DMS53 treated with DMSO at 0.1 percent for 48 hours (cell line): ENCODE results near the gene METTL2B.
"Not testable (repeated sequence)": the region's sequence is repeated elsewhere in the genome, so short reads cannot be mapped to it uniquely, and the experiment has no call there.

Experiments
- DNase-seq: peaks from one replicate; lab custom pipeline; 2025; ENCODE audit not compliant: unreplicated experiment; lab: John Stamatoyannopoulos, UW

METTL2B gene

DNA sequence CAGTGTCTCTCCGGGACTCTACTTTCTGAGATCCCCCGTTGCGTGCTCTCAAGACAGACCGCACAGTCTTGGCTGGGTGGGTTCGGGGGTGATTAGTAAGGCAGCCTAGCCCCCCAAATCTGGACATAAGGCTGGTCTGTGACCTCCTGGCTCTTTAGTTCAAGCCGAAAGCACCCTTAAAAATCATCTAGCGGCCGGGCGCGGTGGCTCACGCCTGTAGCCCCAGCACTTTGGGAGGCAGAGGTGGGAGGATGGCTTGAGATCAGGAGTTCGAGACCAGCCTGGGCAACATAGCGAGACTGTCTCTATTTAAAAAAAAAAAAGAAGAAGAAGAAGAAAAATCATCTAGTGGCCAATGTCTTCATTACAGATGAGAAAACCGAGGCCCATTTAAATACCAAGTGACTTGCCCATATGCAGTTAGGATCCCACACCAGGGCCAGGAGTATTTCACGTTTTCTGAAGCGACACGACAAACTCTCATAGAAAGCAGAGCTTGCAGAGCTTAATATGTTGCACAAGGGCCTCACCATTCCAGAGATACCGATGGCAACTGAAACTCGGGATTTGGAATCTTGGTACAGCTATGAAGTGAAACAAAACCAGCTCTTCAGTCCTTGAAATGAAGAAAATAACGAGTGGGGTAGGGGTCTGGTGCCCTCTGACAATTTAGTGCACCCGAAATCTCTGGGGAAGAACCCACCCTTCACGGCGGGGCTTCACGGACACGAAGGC lies 21.6 kb upstream of the METTL2B start:
- DNase-seq = peak; percentile 43

DNA sequence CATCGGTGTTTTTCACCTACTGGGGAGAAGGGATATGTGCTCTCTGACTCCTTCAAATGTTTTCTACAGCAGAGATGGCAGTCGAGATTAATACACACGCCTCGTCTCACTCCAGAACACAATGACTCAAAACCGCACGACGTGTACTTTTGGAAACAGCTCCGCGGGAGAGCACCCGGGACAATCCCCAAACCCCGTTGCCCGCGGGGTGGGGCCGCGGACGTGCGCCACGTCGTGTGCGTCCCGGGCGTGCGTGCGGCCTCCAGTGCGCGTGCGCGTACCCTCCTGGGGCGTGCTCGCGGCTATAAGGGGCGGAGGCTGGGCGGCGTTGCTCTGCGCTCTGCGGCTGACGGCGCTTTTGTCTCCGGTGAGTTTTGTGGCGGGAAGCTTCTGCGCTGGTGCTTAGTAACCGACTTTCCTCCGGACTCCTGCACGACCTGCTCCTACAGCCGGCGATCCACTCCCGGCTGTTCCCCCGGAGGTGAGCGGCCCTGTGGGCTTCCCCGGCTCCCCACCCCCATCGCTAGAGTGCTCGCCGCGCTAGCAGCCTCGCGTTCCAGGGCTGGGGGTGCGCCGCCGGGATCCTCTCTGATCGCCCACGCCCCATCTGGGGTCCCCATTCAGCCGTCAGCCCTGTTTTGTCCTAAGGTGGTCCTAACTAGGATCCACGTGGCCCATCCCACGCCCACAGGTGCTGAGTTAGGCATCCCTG lies 20.8 kb upstream of the METTL2B start, which contains the start of gene HILPDA:
Gene HILPDA (plus strand): TSS at position 336 of the 712 bp plus-strand sequence. CDS start 1,391 bp downstream, outside the sequence.
- peak; percentile 83 for DNase-seq

DNA sequence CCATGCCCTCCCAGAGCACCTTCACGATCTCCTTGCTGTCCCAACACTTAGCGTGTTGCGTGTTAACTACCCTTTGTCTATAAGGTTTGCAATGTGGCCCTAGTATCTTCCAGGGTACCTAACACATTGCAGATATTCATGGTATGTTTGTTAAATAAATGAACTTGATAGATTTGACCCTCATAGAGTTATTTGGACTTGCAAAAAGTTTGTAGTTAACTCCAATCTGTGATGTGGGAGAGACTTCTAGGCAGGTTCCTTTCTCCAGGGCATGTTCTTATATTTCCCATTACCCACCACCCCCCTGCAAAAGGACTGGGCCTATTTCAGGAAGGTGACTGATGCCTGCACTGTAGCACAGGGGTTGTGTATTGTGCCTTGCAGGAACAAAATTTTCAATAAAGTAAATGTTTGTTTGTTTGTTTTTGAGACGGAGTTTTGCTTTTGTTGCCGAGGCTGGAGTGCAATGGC lies 20.3 kb upstream of the METTL2B start:
- DNase-seq = no peak

DNA sequence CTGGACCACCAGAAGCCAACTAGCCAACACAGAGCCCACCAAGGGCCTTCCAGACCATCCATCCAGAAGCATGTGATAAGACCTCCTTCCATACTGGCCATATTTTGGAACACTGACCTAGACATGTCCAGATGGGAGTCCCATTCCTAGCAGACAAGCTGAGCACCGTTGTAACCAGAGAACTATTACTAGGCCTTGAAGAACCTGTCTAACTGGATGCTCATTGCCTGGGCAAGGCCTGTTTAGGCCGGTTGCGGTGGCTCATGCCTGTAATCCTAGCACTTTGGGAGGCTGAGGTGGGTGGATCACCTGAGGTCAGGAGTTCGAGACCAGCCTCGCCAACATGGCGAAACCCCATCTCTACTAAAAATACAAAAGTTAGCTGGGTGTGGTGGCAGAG lies 19.2 kb upstream of the METTL2B start:
- DNase-seq = not testable (repeated sequence)

DNA sequence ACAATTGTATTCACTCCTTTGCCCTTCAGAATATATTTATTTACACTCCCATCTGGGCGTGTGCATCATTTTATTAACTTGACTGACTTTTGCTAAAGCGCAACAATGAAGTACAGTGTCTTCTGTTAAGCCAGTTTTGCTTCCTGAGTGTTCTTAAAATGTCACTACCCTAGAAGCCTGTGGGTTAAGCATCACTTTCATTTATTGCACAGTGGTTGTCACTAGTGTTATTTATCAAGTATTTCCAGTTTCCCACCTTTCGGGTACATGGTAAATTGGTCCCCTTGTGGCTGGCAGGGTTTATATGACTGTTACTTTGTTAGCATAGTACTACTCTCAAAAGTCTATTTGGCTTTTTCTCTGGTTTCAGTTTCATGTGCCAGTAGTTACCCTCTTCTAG lies 17.6 kb upstream of the METTL2B start:
- no peak for DNase-seq

DNA sequence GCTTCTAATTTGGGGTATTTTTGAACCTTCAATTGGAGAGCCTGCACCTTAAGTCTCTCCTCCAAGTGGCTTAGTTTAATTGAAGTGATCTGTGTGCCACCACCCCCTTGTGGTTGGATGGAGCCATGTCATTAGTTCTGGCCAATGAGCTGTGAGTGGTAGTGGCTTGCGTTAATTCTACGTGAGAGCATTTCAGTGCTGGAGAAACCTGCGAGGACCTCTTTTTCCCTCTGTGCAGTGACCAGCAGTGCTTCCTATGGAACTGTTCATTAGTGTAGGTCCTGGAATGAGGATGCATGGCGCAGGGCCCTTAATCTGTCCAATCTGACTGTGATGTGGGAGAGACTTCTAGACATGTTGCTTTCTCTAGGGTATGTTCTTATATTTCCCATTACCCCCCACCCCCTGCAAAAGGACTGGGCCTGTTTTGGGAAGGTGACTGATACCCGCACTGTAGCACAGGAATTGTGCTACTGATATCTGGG lies 17.1 kb upstream of the METTL2B start:
- peak; percentile 76 for DNase-seq

DNA sequence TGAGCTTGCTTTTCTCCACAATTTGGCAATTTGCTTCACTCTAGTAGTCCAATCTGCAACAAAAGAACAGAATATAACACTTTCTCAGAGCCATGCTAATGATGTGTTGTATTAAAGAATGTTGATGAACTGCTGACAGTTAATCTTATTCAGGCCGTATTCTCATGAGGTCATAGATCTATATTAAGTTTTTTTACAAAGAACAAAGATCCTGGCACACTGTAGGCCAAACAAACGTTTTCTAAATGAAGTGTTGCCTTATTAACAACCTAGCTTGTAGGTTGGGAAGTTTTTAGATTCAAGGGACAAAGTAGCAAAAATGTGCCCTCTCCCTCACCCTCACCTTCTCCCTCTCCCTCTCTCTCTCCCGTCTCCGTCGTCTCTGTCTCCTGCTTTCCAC lies 14.1 kb upstream of the METTL2B start:
- no peak for DNase-seq

DNA sequence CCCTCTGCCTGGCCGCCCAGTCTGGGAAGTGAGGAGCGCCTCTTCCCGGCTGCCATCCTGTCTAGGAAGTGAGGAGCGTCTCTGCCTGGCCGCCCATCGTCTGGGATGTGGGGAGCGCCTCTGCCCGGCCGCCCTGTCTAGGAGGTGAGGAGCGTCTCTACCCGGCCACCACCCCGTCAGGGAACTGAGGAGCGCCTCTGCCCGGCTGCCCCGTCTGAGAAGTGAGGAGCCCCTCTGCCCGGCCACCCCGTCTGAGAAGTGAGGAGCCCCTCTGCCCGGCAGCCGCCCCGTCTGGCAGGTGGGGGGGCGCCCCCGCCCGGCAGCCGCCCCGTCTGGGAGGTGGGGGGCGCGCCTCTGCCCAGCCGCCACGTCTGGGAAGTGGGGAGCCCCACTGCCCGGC lies 13.2 kb upstream of the METTL2B start:
- DNase-seq = not testable (repeated sequence)

DNA sequence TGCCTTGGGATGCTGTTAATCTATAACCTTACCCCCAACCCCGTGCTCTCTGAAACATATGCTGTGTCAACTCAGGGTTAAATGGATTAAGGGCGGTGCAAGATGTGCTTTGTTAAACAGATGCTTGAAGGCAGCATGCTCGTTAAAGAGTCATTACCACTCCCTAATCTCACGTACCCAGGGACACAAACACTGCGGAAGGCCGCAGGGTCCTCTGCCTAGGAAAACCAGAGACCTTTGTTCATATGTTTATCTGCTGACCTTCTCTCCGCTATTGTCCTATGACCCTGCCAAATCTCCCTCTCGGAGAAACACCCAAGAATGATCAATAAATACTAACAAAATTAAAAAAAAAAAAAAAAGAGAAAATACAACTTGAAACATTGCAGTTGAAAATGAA lies 12.6 kb upstream of the METTL2B start:
- DNase-seq = not testable (repeated sequence)

DNA sequence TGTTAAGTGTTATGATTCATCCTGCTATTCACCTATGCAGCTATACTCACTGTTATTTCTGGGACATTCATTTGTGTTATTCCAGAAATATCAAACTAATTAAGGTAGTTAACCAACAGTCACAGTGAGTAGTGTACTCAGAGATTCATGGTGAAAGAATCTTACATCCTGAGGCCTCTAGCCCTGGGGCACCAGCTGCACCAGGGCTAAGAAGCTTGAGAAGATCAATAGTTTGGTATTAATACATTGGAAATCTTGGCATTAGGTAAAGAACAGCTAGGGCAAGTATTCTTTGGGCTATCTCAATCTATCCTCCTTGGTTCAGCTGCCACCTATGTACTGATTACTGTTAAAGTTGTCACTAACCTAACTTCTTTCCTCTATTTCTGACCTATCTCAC lies 9.7 kb upstream of the METTL2B start:
- not testable (repeated sequence) for DNase-seq

DNA sequence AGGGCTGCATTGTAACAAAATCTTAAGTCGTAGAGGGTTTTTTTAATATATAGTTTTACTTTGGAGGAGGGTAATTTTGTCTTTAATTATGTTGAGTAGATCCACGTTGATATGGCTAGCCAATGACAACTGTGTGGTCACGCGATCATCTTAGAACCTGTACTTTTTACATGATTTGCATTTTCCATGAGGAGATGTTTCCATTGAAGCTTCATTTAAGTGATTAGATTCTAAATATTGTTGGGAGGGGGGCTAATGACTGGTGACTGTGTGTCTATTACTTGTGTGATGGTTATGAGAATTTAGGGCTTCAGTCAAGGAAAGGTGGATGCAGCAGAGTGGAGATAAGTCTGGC lies 765 bp downstream of the METTL2B start:
- DNase-seq = not testable (repeated sequence)

DNA sequence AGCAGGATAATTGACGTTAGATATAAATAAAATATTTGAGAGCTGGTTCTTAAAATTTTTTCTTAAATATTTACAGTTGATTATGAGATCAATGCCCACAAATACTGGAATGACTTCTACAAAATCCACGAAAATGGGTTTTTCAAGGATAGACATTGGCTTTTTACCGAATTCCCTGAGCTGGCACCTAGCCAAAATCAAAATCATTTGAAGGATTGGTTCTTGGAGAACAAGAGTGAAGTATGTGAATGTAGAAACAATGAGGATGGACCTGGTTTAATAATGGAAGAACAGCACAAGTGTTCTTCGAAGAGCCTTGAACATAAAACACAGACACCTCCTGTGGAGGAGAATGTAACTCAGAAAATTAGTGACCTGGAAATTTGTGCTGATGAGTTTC lies 2.5 kb downstream of the METTL2B start:
- DNase-seq = not testable (repeated sequence)

DNA sequence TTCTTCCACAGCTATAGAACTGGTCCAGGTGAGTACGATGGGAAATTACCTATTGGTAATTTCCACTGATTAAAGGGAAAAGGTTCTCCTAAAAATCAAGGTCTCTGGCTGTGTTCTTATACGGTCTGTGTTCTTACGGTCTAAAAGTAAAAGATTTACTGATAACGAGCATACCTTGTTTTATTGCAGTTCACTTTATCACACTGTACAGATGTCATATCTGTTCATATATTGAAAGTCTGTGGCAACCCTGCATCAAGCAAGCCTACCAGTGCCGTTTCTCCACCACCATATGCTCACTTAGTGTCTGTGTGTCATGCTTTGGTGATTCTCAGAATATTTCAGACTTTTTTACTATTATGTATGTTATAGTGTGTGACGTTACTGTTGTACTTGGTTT lies 11.6 kb downstream of the METTL2B start:
- not testable (repeated sequence) for DNase-seq

DNA sequence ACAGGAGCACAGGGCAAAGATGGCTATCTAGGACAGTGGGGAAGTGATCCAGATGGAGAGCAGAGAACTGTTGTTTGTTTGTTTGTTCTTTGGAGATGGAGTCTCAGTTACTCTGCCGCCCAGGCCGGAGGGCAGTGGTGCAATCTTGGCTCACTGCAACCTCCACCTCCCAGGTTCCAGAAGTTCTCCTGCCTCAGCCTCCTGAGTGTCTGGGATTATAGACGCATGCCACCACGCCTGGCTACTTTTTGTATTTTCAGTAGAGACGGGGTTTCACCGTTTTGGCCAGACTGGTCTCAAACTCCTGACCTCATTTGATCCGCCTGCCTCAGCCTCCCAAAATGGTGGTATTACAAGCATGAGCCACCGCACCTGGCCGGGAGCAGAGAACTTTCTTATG lies 20.9 kb downstream of the METTL2B start:
- no peak for DNase-seq

DNA sequence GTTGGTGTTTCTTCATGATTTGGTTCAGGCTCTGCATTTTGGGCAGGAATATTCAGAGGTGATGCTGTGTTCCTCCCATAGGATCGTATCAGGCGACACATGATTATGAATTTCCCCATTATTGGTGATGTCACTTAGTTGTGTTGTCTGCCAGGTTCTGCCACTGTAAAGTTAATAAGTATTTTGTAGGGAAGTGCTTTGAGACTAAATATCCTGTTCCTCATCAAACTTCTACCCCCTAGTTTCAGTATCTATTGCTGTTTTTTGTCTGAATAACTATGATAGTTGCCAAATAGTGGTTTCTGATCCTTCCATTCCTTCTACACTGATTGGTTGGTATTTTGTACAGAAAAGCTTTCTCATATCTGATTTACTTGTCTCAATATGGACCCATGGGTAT lies 28.9 kb downstream of the METTL2B start:
- DNase-seq = not testable (repeated sequence)

DNA sequence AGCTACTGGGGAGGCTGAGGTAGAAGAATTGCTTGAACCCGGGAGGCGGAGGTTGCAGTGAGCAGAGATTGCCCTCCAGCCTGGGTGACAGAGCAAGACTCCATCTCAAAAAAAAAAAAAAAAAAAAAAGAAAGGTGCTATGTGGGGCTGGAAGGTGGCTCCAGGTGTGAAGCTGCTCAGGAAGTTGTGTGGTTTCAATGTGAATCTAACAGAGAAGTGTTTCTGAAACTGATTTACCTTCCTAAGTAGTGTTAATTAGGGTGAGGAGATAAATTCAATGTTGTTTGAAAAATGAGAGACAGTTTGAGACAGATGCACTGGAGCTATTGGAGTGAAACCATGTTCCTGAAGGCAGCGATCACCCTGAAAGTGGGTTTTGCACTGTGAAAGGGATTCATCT lies 30.3 kb downstream of the METTL2B start:
- not testable (repeated sequence) for DNase-seq

DNA sequence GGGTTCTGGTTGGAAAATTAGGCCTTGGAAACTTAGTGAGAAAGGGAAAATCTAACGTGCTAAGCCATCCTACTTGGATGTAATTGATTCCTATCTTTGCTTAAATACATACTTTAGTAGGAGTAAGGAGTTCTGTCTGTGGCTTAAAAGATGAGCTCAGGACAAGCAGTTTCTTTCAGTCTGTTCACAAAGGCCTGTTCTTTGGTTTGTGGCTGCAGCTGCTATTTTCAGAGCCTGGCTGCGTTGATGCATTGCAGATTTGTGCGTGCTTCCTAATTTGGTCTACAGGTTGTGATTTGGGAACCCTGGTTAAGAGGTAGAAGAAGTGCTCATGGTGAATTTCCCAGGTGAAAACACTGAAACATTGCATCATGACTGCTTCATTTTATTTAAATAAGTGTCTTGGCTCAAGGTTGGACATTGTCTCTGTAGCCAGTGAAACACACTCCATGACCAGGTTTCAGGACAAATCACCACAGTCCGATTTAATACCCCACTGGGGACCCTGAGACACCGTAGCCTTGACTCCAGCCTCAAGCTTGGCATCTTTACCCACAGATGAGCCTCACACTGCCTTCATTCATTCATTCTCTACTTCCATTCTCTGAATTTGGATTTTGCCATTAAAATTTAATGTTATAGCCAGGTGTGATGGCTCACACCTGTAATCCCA lies 30.9 kb downstream of the METTL2B start:
- DNase-seq = not testable (repeated sequence)

DNA sequence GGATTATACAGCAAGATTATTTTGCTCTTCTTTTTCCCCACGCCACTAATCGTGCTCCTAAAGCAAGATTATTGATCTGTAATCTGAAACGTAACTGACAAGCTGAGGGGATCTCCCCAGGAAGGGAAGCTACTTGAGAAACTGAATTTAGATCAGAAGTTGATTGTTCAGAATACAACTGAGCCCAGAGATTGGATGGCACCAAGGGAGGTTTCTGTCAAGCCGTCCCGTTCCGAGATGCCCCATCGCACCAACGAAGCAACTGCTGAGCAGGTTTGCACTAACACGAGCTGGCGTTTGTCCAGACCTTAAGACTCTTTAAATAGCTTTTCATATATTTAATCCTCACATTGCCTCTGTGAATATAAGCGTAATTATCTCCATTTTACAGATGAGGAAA lies 35.1 kb downstream of the METTL2B start:
- DNase-seq = not testable (repeated sequence)

DNA sequence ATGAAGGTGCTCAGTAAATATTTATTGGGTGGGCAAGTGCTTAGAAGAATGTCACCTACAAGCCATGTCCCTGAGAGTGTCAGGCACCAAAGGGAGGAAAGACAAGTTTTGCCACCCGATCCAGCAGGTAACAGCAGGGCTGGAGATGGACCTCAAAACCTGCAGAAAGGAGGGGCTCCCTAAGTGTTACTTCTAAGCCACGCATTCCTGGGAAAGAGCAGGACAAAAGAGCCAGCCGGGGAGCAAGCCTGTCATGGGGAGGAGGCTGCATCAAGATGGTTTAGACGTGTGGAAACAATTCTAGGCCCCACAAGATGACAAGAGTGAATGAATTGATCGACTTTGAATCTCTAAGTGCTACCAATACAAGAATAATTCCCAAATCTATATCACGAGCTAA lies 38.7 kb downstream of the METTL2B start:
- DNase-seq = not testable (repeated sequence)

DNA sequence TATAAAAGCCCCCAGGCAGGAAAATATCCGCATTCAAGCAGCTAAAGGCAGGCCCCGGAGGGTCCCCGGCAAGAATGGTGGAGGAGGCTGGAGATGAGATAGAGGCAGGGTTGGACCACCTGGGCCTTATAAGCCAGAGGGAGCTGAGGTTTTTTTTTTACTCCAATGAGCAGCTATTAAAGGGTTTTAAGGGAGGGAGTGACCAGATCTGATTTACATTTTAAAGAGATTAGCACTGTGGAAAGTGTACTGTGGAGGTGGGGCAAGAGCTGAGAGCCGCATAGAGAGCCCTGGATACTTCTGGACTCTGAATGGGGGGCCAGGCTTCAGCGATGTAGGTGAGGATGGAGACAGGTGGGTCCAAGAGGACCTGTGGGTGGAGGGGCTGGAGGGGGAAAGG lies 40.5 kb downstream of the METTL2B start:
- not testable (repeated sequence) for DNase-seq

DNA sequence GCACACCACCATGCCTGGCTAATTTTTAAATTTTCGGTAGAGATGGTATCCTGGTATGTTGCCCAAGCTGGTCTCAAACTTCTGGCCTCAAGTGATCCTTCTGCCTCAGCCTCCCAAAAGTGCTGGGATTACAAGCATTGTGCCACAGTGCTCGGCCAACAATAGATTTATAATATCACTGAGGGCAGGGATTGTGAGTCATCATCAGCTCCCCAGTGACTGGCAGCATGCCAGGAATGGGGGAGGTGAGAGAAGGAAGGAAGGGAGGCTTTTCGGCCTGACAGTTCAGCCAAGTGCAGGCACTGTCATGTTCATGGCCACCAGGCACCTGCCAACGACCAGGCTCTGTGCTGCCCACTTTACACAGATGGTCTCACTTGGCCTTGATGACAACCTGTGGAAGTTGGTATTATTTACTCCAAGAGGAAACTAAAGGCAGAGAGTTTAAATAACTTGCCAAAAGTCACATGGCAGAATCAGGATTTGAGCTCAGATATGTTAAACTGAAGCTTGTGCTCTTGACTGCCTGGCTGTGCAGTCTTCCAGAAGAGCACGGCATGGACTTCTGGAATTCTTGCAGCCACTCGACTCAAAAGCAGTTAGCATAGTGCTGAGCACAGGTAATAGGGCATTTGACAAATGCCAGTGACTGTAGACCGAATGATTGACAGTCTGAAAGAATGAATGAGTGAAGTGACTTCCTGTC lies 46.8 kb downstream of the METTL2B start:
- DNase-seq = peak; percentile 74
